Mammary epithelial cell (primary cell): ENCODE measurements around the gene DGAT2L6.

Source experiments
- CTCF ChIP-seq, 2 donors: IDR thresholded peaks in 1 of 2; conservative IDR thresholded peaks in 1 of 2; 2 replicates each; pipeline ENCODE4 v1.5.1; 2011 to 2012; ENCODE audit warnings: inconsistent platforms in 2 of 2, low read length in 2 of 2, mild to moderate bottlenecking in 2 of 2, control low read depth in 1 of 2, low read depth in 1 of 2; ENCODE audit not compliant: insufficient read depth in 1 of 2; ENCODE audit errors: extremely low read depth in 1 of 2
- EZH2 ChIP-seq: IDR thresholded peaks from 2 replicates; pipeline ENCODE4 v1.6.1; 2012; ENCODE audit warnings: low read length, inconsistent platforms, borderline replicate concordance

- TF ChIP-seq CTCF (conservative IDR thresholded peaks at IDR 0.05 in 1 of 2, IDR thresholded peaks at IDR 0.05 in 1 of 2; ENCODE audit: extremely low read depth in 1 of 2, insufficient read depth in 1 of 2, low read depth in 1 of 2, low read length in 2 of 2) (no peak), EZH2 (no peak)
These were observed 38.7 kb upstream of the DGAT2L6 start for GRCh38 chrX:70138622-70139021.
